Mammary epithelial cell (primary cell): ENCODE measurements around the gene CNTN4.

Source experiments
- CTCF ChIP-seq, 2 donors: IDR thresholded peaks in 1 of 2; conservative IDR thresholded peaks in 1 of 2; 2 replicates each; pipeline ENCODE4 v1.5.1; 2011 to 2012; ENCODE audit warnings: inconsistent platforms in 2 of 2, low read length in 2 of 2, mild to moderate bottlenecking in 2 of 2, control low read depth in 1 of 2, low read depth in 1 of 2; ENCODE audit not compliant: insufficient read depth in 1 of 2; ENCODE audit errors: extremely low read depth in 1 of 2
- EZH2 ChIP-seq: IDR thresholded peaks from 2 replicates; pipeline ENCODE4 v1.6.1; 2012; ENCODE audit warnings: low read length, inconsistent platforms, borderline replicate concordance

- TF ChIP-seq EZH2 = no peak
- TF ChIP-seq CTCF (conservative IDR thresholded peaks at IDR 0.05 in 1 of 2, IDR thresholded peaks at IDR 0.05 in 1 of 2; ENCODE audit: extremely low read depth in 1 of 2, insufficient read depth in 1 of 2, low read depth in 1 of 2, low read length in 2 of 2) = no peak
These were observed 832.6 kb downstream of the CNTN4 start for GRCh38 chr3:2931265-2931664.
